Lung microvascular endothelial cell (primary cell): Measurements from ENCODE around the gene AK4. TPM values are rescaled to one million over a fixed set of nuclear protein-coding genes. Genes with fewer than 3 reads are reported as not detected.

ENCODE experiments used
- DNase-seq, 2 donors: peaks; one replicate each; pipeline versions ENCODE4 v3.0.0 to v3.0.0-alpha.2; 2010; ENCODE audit warnings: low read depth in 2 of 2
- total RNA-seq: library from RNA; depleted of rRNA; stranded (reverse); fragments of >200 nt; gene quantifications from 2 replicates; pipeline ENCODE4 v1.2.1, GENCODE V29; 2014

The AK4 gene
- total RNA-seq, 1 donor from 2014 or later: 26.4 TPM

- no peak for DNase-seq
These were observed 129.8 kb downstream of the AK4 start for GRCh38 chr1:65277605-65278347.

- no peak for DNase-seq
These were observed 130.5 kb downstream of the AK4 start for GRCh38 chr1:65278376-65279069.

GRCh38 chr1:65279070-65279779 lies 131.2 kb downstream of the AK4 start:
- DNase-seq: no peak

Other genes starting within 250 kb of the AK4 start
- gene JAK1, start 181.7 kb upstream of the AK4 start, total RNA-seq: 124 and 125 TPM in 2 replicates
- 2.8 and 7.7 TPM in 2 replicates for gene DNAJC6, start 161.3 kb downstream of the AK4 start, total RNA-seq